Measurements from ENCODE around the gene C19orf85. TPM values are rescaled to one million over a fixed set of nuclear protein-coding genes. Genes with fewer than 3 reads are reported as not detected.
A peak's percentile ranks its signal among the peaks of the same experiment; 100 is the strongest.

C19orf85 gene
- total and polyA plus RNA-seq, 10 of the 15 experiments (the other 5 are each of a cell fraction or from before 2014, with no cell fraction given): not detected

- no TSS peak for BruUV-seq (replicated peaks)
- DNase-seq (ENCODE audit: low read depth, low spot score) (no peak), FAIRE-seq (no peak), ATAC-seq (no peak; the same call in 2 of the 3 replicates)
- no peak overlapping the region for H3K4me3 ChIP-seq
- POLR2A ChIA-PET: interaction anchor here (0.7 to 2.6 kb wide), 2 partner anchors 8 to 9 kb away, joined by 6 to 8 read pairs; partner anchors contain the start of gene ZNF628
- H3K27me3 ChIP-seq (replicated peaks in 1 of 2; ENCODE audit: control insufficient read depth in 2 of 2, insufficient read depth in 2 of 2, low read length in 1 of 2): no peaks in the 10 kb centered on the region
- TF ChIP-seq, protein P1, sequence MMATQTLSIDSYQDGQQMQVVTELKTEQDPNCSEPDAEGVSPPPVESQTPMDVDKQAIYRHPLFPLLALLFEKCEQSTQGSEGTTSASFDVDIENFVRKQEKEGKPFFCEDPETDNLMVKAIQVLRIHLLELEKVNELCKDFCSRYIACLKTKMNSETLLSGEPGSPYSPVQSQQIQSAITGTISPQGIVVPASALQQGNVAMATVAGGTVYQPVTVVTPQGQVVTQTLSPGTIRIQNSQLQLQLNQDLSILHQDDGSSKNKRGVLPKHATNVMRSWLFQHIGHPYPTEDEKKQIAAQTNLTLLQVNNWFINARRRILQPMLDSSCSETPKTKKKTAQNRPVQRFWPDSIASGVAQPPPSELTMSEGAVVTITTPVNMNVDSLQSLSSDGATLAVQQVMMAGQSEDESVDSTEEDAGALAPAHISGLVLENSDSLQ (IDR thresholded peaks at IDR 0.05): 0 out of 2 replicates have a peak, but pooled peaks have one; percentile 8
- TF ChIP-seq LARP7 (IDR thresholded peaks at IDR 0.05) (0 out of 2 replicates have a peak, but pooled peaks have one; percentile 47), USF2 (IDR thresholded peaks at IDR 0.05; ENCODE audit: borderline replicate concordance, low read depth, low read length) (no peak)
- CTCF ChIA-PET: interaction anchor here (0.9 to 4.8 kb wide), 18 partner anchors 9 to 794 kb away, joined by 3 to 88 read pairs (median 6); partner anchors contain the start of genes KMT5C, NAT14 and ZNF628
- H3K9me3 ChIP-seq (replicated peaks; ENCODE audit: control insufficient read depth, insufficient read depth, low read length): no peaks in the 10 kb centered on the region
- no peak overlapping the region for H3K9ac ChIP-seq (ENCODE audit: control insufficient read depth, insufficient read depth, low read length)
- RAD21 ChIA-PET (ENCODE audit: unreplicated experiment): interaction anchor here (0.8 to 2.8 kb wide), 5 partner anchors 30 to 157 kb away, joined by 3 to 34 read pairs (median 4); partner anchors contain the start of genes ZNF784 and ZNF865
- in situ Hi-C loops (cut with MboI) (no loop called here), intact Hi-C loops (cut with micrococcal nuclease; ENCODE audit: unreplicated experiment) (loop anchor here (1.0 to 5.0 kb wide), 2 partner anchors 36 to 164 kb away; no protein-coding TSS in a partner anchor)
- H3K36me3 ChIP-seq (ENCODE audit: control insufficient read depth in 2 of 2, insufficient read depth in 2 of 2, low read length in 1 of 2): no peaks in the 10 kb centered on the region
- no peak overlapping the region for H3K27ac ChIP-seq (ENCODE audit: control insufficient read depth, insufficient read depth)
- SMC1A ChIA-PET (ENCODE audit: uncharacterized antibody, unreplicated experiment): interaction anchor here (0.6 to 2.3 kb wide), 5 partner anchors 36 to 270 kb away, joined by 3 to 19 read pairs (median 5); partner anchors contain the start of genes NLRP9 and ZNF784
- H3K79me2 ChIP-seq (ENCODE audit: control insufficient read depth, insufficient read depth, low read length): no peaks in the 10 kb centered on the region
- 0% methylated on average over 4 of the region's 4 CpGs for WGBS (ENCODE audit: insufficient coverage, insufficient replicate concordance, low lambda C conversion rate, missing lambda C conversion rate)
- H4K20me1 ChIP-seq (ENCODE audit: control insufficient read depth, insufficient read depth): no peaks in the 10 kb centered on the region
- H3K4me2 ChIP-seq (ENCODE audit: control insufficient read depth, insufficient read depth): no peak overlapping the region
- peak overlapping the region; percentile 20; the same call in 1 of the 2 replicates for H2AFZ ChIP-seq (ENCODE audit: control insufficient read depth, low read depth, low read length)
- H3K4me1 ChIP-seq (ENCODE audit: control insufficient read depth, insufficient read depth, low read length): no peaks in the 10 kb centered on the region
These were observed 3.5 kb upstream of the C19orf85 start for GRCh38 chr19:55468054-55468393.

Measured in GM12878 (cell line).